GM12878 (cell line): ENCODE results near the gene ESR1. TPM values are rescaled to one million over a fixed set of nuclear protein-coding genes. Genes with fewer than 3 reads are reported as not detected.
"Not testable (repeated sequence)": the region's sequence is repeated elsewhere in the genome, so short reads cannot be mapped to it uniquely, and the experiment has no call there.

Source experiments
- ATAC-seq: fragments of 200-7000 bp; cut with Tn5 transposase; 3 replicates; pipeline ENCODE4 v1.9.1; 2020; ENCODE audit warnings: mild to moderate bottlenecking, moderate library complexity
- BruUV-seq: library from RNA; stranded (reverse); fragments of 400-500 nt; replicated peaks from 2 replicates; lab custom pipeline; 2021; lab: Mats Ljungman, UMichigan
- CTCF ChIA-PET: fragments of 300-600 bp; sonication (Branson Sonifier 250); formaldehyde crosslinking; extraction: SDS; loops from one replicate; lab custom pipeline; 2021; ENCODE audit warnings: inconsistent platforms; lab: Yijun Ruan, JAX
- POLR2A ChIA-PET: fragments of 350-600 bp; formaldehyde crosslinking; extraction: SDS; loops from one replicate; lab custom pipeline; 2021; ENCODE audit warnings: inconsistent platforms; lab: Charles Lee
- RAD21 ChIA-PET: fragments of 300-600 bp; sonication (Branson Sonifier 250); formaldehyde crosslinking; loops from one replicate; lab custom pipeline; 2023; ENCODE audit warnings: antibody characterized with exemption; ENCODE audit not compliant: unreplicated experiment; lab: Charles Lee
- SMC1A ChIA-PET: fragments of 300-600 bp; sonication (Branson Sonifier 250); formaldehyde crosslinking; loops from one replicate; lab custom pipeline; 2023; ENCODE audit not compliant: unreplicated experiment, uncharacterized antibody; lab: Charles Lee
- DNase-seq: peaks from one replicate; pipeline ENCODE4 v3.0.0-alpha.2; 2011; ENCODE audit warnings: low read depth, low spot score
- FAIRE-seq: peaks from 3 replicates; lab custom pipeline; 2011; peaks lifted over from hg19 to GRCh38; lab: Jason Lieb, UNC
- H2AFZ ChIP-seq: 2 replicates; pipeline ENCODE4 v1.6.0; 2011; ENCODE audit warnings: low read depth, low read length, control low read depth; ENCODE audit not compliant: control insufficient read depth
- H3K27ac ChIP-seq: 2 replicates; pipeline ENCODE4 v1.5.1; 2011; ENCODE audit warnings: control low read depth; ENCODE audit not compliant: control insufficient read depth, insufficient read depth
- H3K27me3 ChIP-seq, 2 experiments: replicated peaks in 1 of 2; 2 replicates each; pipeline versions ENCODE4 v1.6.0 to v1.6.1; 2011; ENCODE audit warnings: low read length in 1 of 2; ENCODE audit not compliant: control insufficient read depth in 2 of 2, insufficient read depth in 2 of 2
- H3K36me3 ChIP-seq, 2 experiments: 2 replicates each; pipeline ENCODE4 v1.5.1; 2011; ENCODE audit warnings: low read length in 1 of 2; ENCODE audit not compliant: control insufficient read depth in 2 of 2, insufficient read depth in 2 of 2
- H3K4me1 ChIP-seq: 2 replicates; pipeline ENCODE4 v1.6.1; 2011; ENCODE audit warnings: mild to moderate bottlenecking, low read length, moderate library complexity, mixed read lengths; ENCODE audit not compliant: control insufficient read depth, insufficient read depth
- H3K4me2 ChIP-seq: 2 replicates; pipeline ENCODE4 v1.6.0; 2011; ENCODE audit warnings: control low read depth; ENCODE audit not compliant: control insufficient read depth, insufficient read depth
- H3K4me3 ChIP-seq: fragments of 200-600 bp; sonication (generic); 2 replicates; pipeline ENCODE4 v1.5.1; 2016
- H3K79me2 ChIP-seq: 2 replicates; pipeline ENCODE4 v1.6.0; 2011; ENCODE audit warnings: low read length; ENCODE audit not compliant: control insufficient read depth, insufficient read depth
- H3K9ac ChIP-seq: 2 replicates; pipeline ENCODE4 v1.8.0; 2011; ENCODE audit warnings: low read length, control low read depth, mixed read lengths; ENCODE audit not compliant: control insufficient read depth, insufficient read depth
- H3K9me3 ChIP-seq: replicated peaks from 3 replicates; pipeline ENCODE4 v1.5.1; 2011; ENCODE audit warnings: mild to moderate bottlenecking, low read length; ENCODE audit not compliant: control insufficient read depth, insufficient read depth
- H4K20me1 ChIP-seq: 2 replicates; pipeline ENCODE4 v1.6.0; 2011; ENCODE audit not compliant: control insufficient read depth, insufficient read depth
- MTA2 ChIP-seq: fragments of 450-650 bp; IDR thresholded peaks from 2 replicates; pipeline ENCODE4 v1.6.1; 2016; ENCODE audit warnings: low read depth, mild to moderate bottlenecking, moderate library complexity
- RFX5 ChIP-seq: IDR thresholded peaks from 2 replicates; pipeline ENCODE4 v1.6.1; 2011; ENCODE audit warnings: low read depth, low read length, improper control_type of control experiment
- SREBF2 ChIP-seq: IDR thresholded peaks from 2 replicates; pipeline ENCODE4 v1.6.1; 2012; ENCODE audit warnings: mild to moderate bottlenecking, low read length
- WGBS: methylation state at CpG from one replicate; pipeline ENCODE4 v1.1.6; 2016; ENCODE audit warnings: low lambda C conversion rate; ENCODE audit not compliant: insufficient replicate concordance, insufficient coverage; ENCODE audit errors: missing lambda C conversion rate; 5-methylcytosine and 5-hydroxymethylcytosine counted together
- in situ Hi-C: fragments of 300-500 bp; cut with MboI; formaldehyde crosslinking; loops from 9 replicates; pipeline ENCODE4 v1.14.3; 2018; ENCODE audit warnings: mixed read lengths
- intact Hi-C: fragments of 100-400 bp; cut with micrococcal nuclease; formaldehyde crosslinking; loops from one replicate; pipeline ENCODE4 v1.14.2; 2022; ENCODE audit not compliant: unreplicated experiment
- polyA plus RNA-seq, 11 experiments: library from polyadenylated mRNA; depleted of rRNA in 4 of 11; unstranded in 6 of 11; stranded (reverse) in 5 of 11; fragments of >200 nt; fragmentation: Nextera tagmentation in 4 of 11; fragmentation: Illumina TruSeq in 1 of 11; extraction: Ambion mirVana in 4 of 11; extraction: Trizol in 1 of 11; gene quantifications; 1 replicate in 1 of 11; 2 replicates in 10 of 11; pipeline versions ENCODE4 v1.2.1 to v1.2.3, GENCODE V29; 2011 to 2016; ENCODE audit warnings: inconsistent platforms in 2 of 11, missing spikeins in 2 of 11, low read depth in 1 of 11
- total RNA-seq, 4 experiments: library from RNA; depleted of rRNA in 3 of 4; stranded (reverse); fragments of >200 nt in 3 of 4; fragmentation: Illumina TruSeq in 1 of 4; extraction: Trizol in 1 of 4; gene quantifications; 2 replicates each; pipeline versions ENCODE4 v1.2.1 to v1.2.3, GENCODE V29; 2013 to 2021

Gene ESR1
- total and polyA plus RNA-seq, 10 of the 15 experiments (the other 5 are each of a cell fraction or from before 2014, with no cell fraction given) = 0.03 to 0.51 (median 0.21) TPM; not detected in 4

- no peaks in the 10 kb centered on the region for H3K4me1 ChIP-seq
- H3K27me3 ChIP-seq = no peaks in the 10 kb centered on the region; a peak in 1 of 4 replicates
- in situ Hi-C loops = no loop called here
- ChIA-PET POLR2A (no interaction called here), SMC1A (no interaction called here), RAD21 (no interaction called here), CTCF (no interaction called here)
- ATAC-seq (no peak), DNase-seq (no peak), FAIRE-seq (no peak)
- WGBS = 0% methylated on average over 1 of the region's 1 CpG
- TF ChIP-seq RFX5 (no peak), SREBF2 (no peak), MTA2 (no peak)
- H3K36me3 ChIP-seq = no peaks in the 10 kb centered on the region
- H3K79me2 ChIP-seq = no peaks in the 10 kb centered on the region
- H2AFZ ChIP-seq = no peak overlapping the region
- no peaks in the 10 kb centered on the region for H3K9me3 ChIP-seq
- H4K20me1 ChIP-seq = no peaks in the 10 kb centered on the region
- intact Hi-C loops = no loop called here
- H3K4me2 ChIP-seq = no peak overlapping the region
- no peak overlapping the region for H3K4me3 ChIP-seq
- H3K27ac ChIP-seq = no peak overlapping the region
- H3K9ac ChIP-seq = no peak overlapping the region
- no TSS peak for BruUV-seq
These were observed 168.3 kb downstream of the ESR1 start for GRCh38 chr6:151975795-151976194.

- ATAC-seq, RAD21 ChIA-PET, intact Hi-C loops, BruUV-seq, in situ Hi-C loops, POLR2A ChIA-PET, H3K27me3 ChIP-seq, H3K4me3 ChIP-seq, H3K27ac ChIP-seq, H3K4me2 ChIP-seq, H3K4me1 ChIP-seq, H3K9ac ChIP-seq, FAIRE-seq, H3K79me2 ChIP-seq, SMC1A ChIA-PET, H4K20me1 ChIP-seq, DNase-seq, CTCF ChIA-PET, H2AFZ ChIP-seq, H3K9me3 ChIP-seq, H3K36me3 ChIP-seq: not testable (repeated sequence)
- WGBS = 57% methylated on average over 6 of the region's 6 CpGs
These were observed 180.7 kb downstream of the ESR1 start for GRCh38 chr6:151988199-151988598.
